GM18517 (cell line): ENCODE measurements around the gene TRIM29.
"Not testable (repeated sequence)": the region's sequence is repeated elsewhere in the genome, so short reads cannot be mapped to it uniquely, and the experiment has no call there.

Experiments used
- ATAC-seq: cut with Tn5 transposase; IDR thresholded peaks from one replicate; pipeline ENCODE4 v1.9.1; 2021; ENCODE audit warnings: mild to moderate bottlenecking, moderate library complexity; ENCODE audit not compliant: unreplicated experiment

TRIM29 gene

DNA sequence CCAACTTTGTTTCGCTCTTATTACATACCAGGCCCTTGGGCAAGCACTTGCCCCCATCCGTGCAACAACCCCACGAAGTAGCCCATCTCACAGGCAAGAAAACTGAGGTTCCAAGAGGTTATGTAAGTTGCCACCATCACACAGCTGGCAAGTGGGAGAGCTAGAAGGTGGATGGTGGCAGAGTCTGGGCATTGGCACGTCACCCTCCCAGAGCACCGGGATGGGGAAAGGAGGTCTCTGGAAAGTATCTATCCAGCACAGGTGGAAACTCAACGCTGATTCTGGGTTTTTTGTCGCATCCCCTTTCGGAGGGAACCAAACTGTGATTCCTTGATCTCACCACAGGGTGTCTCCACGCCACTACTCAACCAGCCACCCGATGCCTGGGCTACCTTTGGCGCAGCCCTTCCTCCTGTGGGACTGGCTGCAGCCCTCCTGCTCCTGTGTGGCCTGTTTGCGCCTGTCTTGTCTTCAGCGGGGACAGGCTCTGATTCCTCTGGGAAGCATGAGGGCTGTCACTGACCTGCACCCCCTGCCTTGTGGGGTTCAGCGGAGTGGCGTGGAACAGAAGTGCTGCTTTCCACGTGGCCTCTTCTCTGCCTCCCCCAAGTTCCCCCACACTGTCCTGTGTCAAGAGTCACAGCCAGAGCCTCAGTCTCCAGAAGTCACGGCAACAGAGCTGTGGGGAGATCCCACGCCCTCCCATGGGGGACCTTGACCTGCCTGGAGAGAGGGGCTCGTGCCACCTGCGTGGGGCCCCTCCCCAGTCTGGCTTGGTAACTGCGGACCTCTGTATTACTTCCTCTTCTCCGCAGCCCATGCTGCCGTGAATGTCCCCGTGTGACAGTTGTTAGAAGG lies 34.4 kb upstream of the TRIM29 start:
- ATAC-seq: no peak

DNA sequence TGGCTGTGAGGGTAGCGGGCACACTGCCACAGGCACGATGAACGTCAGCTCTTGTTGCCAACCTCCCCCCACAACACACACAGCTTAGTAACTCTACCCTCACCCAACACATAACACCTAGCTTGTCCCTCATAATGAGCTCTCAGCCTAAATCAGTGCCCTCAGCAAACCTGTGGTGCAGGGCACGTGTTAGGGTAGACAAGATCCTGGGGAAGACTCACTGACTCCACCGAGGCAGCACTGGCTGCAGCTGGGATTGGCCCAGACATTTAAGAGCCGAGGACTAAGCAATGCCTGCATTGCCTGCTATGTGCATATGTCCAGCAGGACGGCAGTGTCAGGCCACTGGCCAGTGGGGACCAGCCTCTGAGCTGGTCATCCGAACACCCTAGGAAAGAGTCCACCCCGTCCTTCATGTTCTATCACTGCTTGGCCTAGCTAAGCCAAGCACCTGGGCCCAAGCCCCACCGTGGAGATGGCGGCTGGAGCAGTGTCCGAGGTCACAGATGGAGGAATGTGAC lies 32.9 kb upstream of the TRIM29 start:
- no peak for ATAC-seq

GRCh38 chr11:120169981-120170698 lies 32.2 kb upstream of the TRIM29 start:
- no peak for ATAC-seq

DNA sequence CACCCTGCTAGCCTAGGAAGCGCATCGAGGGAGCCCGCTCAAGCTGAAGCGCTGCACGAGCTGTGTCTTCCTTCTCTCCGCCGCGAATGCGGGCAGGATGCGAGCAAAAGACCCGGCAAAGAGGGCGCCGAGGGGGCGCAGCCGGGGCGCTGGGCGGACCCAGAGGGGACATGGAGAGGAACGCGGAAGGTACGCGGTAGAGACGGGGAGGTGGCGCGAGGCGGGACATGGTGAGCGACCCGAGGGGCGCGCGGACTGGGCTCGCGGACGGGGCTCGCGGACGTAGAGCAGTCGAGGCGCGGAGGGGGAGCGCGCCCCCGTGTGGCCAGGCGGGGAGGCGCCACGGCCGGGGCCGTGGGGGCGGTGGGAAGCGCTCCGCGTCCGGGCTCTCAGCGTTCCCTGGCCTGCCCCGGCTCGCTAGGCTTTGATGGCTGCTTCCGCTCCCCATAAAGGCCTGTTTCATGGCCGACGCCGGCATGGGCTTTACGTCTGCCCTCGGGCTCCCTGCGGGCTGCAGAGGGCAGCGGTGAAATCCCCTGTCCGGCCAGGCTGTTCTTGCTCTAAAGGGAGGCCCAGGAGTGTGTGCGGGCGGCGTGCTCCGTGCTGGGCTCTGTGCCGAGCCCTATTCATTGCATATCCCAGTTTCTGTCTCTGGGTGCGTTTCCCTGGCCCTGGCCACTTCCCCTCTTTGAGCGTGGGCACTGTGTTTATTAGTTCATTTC lies 31.2 kb upstream of the TRIM29 start:
- ATAC-seq: no peak

DNA sequence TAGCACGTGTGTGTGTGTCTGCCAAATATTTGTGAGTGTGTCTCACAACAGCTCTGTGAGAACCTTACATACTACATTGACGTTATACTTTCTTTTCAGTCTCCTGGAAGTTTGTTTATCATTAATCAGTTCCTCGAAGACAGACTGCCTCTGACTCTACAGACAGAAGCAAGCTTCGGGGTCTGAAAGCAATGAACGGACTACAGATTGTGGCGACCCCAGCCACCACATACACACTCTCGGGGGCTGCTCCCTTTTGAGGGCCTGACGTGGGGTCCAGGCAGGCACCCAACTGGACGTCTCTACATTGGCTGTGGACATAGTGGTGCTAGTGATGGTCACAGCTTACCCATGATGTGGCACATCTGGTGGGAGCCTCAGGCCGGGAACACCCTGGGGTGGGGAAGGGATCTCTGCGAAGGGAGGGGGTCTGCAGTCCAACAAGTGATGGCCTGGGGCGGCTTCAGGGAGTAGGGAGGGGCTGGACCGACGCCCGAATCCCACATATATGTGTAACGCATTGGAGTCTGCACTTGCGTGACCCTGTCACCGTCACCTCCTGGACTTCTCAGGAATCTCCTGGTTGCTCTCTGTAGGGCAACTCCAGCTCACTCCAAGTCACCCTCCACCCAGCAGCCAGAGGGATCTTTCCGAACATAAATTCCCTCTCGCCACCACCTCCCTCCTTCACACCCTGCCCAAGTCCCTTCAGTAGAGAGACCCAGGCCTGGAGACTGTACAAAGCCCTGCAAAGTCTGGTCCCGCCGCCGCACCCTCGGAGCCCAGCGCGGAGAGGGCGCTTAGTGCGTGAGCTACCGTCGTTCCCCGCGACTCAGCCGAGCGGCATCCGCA lies 30.4 kb upstream of the TRIM29 start:
- no peak for ATAC-seq

GRCh38 chr11:120167659-120168058 lies 29.7 kb upstream of the TRIM29 start:
- no peak for ATAC-seq

- ATAC-seq: no peak
Measured at GRCh38 chr11:120160436-120160835, 22.5 kb upstream of the TRIM29 start.

- ATAC-seq: no peak
Measured at GRCh38 chr11:120153221-120153620, 15.3 kb upstream of the TRIM29 start.

- ATAC-seq: no peak
Measured at GRCh38 chr11:120151536-120151935, 13.6 kb upstream of the TRIM29 start.

DNA sequence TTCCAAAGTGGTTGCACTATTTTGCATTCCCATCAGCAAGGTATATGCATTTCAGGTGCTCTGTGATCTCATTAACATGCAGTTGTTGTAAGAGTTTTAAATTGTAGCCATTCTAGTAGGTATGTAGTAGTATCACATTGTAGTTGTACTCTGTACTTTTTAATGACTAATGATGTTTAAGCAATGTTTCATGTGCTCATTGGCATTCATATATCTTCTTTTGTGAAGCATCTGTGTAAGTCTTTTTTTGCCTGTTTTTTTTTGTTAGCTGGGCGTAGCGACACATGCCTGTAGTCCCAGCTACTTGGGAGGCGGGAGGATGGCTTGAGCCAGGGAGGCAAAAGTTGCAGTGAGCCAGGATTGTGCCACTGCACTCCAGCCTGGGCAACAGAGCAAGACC lies 11.3 kb upstream of the TRIM29 start:
- ATAC-seq: no peak

DNA sequence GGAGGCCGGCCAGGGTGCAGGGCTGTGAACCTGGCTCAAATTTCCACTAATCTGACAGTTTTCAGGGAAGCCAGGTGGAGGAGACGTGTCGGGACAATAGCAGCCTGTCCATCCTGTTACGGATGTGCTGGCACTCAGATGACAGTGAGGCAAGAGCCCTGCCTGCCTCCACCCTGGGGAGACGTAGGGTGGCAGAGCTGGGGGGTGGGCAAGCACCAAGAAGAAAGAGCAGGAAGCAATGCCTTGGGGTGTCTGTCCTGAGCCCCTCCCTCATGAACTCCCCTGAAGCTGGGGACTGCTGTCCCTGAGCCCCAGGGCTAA lies 10.0 kb upstream of the TRIM29 start:
- no peak for ATAC-seq

- ATAC-seq: no peak
Measured at GRCh38 chr11:120147094-120147949, 9.4 kb upstream of the TRIM29 start.

DNA sequence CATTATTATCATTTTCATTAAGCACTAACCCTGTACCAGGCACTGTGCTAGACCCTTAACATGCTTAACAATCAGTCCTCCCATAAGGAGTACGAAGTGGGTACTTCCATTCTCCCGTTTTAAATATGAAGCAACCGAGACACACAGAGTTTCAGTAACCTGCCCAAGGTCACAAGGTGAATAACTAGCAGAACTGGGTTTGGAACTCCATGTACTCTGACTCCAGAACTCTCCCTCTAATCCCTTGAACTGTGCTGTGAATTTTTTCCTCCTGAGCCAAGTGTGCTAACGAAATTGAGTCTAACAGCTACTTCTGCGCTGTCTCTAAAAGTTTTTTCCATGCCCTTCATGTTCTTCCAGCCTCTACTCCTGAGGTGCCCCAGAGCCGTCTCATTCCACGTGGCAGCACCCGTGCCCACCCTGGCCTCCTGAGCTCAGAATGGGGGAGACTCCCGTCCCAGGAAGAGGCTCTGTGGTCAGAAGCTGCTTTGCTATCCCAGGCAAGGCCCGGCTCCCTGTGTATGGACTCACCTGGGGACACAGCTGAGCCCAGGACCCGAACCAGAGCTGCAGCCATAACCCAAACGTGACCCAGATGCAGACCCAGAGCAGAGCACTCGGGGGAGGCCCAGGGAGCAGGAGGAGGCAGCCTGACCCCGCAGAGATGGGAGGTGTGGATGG lies 8.6 kb upstream of the TRIM29 start:
- ATAC-seq: no peak

- no peak for ATAC-seq
Measured at GRCh38 chr11:120144501-120144900, 6.6 kb upstream of the TRIM29 start.

DNA sequence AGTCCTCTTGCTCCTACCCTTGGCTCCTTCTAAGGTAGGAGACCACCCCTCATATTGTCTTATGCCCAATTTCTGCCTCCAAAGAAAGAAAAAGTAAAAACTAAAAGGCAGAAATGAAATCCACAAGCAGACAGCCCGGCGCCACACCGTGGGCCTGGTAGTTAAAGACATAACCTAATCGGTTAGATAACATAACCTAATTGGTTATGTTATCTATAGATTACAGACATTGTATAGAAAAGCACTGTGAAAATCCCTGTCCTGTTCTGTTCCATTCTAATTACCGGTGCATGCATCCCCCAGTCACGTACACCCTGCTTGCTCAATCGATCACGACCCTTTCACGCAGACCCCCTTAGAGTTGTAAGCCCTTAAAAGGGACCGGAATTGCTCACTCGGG lies 5.6 kb upstream of the TRIM29 start:
- not testable (repeated sequence) for ATAC-seq

DNA sequence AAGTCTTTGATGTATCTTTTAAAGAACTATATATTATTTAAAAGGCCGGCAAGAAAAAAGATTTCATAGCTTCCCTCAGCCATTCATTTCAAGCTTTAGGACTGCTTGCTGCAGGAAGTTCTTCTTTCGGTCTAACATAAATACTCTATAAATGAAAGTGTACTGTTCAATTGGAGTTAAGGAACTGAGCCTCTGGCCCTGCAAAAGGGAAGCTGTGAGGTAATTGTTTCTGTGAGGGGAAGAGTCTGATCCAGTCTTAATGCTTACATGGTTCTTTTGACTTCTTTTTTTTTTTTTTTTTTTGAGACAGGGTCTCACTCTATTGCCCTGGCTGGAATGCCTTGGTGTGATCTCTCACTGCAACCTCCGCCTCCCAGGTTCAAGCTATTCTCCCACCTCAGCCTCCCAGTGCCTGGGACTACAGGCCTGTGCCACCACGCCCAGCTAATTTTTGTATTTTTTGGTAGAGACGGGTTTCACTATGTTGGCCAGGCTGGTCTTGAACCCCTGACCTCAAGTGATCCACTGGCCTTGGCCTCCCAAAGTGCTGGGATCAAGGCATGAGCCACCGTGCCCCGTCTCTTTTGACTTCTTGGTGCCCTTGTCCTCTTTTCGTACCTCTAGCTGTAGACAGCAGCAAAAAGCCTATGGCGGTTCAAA lies 4.7 kb upstream of the TRIM29 start:
- no peak for ATAC-seq

- no peak for ATAC-seq
Measured at GRCh38 chr11:120141768-120142423, 4.0 kb upstream of the TRIM29 start.

GRCh38 chr11:120141113-120141767 lies 3.3 kb upstream of the TRIM29 start:
- no peak for ATAC-seq
